HUES6 (cell line): ENCODE results near the gene AFAP1L2.

Experiments used
- H3K27ac ChIP-seq: 2 replicates; pipeline ENCODE4 v1.7.0; 2013; ENCODE audit warnings: low read depth, mild to moderate bottlenecking, low read length, inconsistent platforms
- H3K27me3 ChIP-seq: 2 replicates; pipeline ENCODE4 v1.6.1; 2013; ENCODE audit warnings: low read length; ENCODE audit not compliant: control insufficient read depth, insufficient read depth
- H3K36me3 ChIP-seq: 2 replicates; pipeline ENCODE4 v1.6.1; 2013; ENCODE audit warnings: low read length; ENCODE audit not compliant: control insufficient read depth, insufficient read depth
- H3K4me1 ChIP-seq: 2 replicates; pipeline ENCODE4 v1.6.1; 2013; ENCODE audit warnings: low read length; ENCODE audit not compliant: control insufficient read depth, insufficient read depth
- H3K4me3 ChIP-seq: 2 replicates; pipeline ENCODE4 v1.5.1; 2013; ENCODE audit warnings: low read depth, low read length
- H3K9ac ChIP-seq: one replicate; pipeline ENCODE4 v1.6.1; 2013; ENCODE audit warnings: mild to moderate bottlenecking, low read length
- H3K9me3 ChIP-seq: 2 replicates; pipeline ENCODE4 v1.6.1; 2013; ENCODE audit warnings: low read depth, low read length; ENCODE audit not compliant: control insufficient read depth, insufficient read depth

Gene AFAP1L2

DNA sequence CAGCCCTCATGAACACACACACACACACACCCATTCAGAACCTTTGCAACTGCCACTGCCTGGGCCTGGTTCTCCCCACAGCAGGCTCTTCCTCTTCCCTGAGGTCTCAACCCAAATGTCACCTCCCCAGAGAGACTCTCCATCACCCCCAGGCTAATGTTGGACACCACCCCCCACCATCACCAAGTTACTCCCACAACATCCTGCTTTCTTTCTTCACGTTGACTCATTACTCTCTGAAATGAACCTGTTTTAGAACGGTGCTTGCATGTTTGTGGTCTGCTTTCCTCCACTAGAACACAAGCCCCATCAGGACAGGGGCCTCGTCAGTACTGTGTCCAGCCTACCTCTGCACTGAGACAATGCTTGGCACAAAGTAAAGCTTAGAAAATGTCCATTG, 16.0 kb downstream of the AFAP1L2 start:
- Histone ChIP-seq H3K4me1 (peaks cover 14% of the 10 kb centered on the region; the same call in 1 of the 2 replicates), H3K27ac (no peak overlapping the region), H3K36me3 (no peaks in the 10 kb centered on the region), H3K27me3 (no peaks in the 10 kb centered on the region), H3K9ac (no peak overlapping the region), H3K4me3 (no peak overlapping the region), H3K9me3 (no peaks in the 10 kb centered on the region)

- peaks cover 9% of the 10 kb centered on the region; the same call in 1 of the 2 replicates for H3K4me1 ChIP-seq
- no peaks in the 10 kb centered on the region for H3K9me3 ChIP-seq
- H3K4me3 ChIP-seq: no peak overlapping the region
- no peaks in the 10 kb centered on the region for H3K27me3 ChIP-seq
- H3K9ac ChIP-seq: no peak overlapping the region
- H3K27ac ChIP-seq: no peak overlapping the region
- no peaks in the 10 kb centered on the region for H3K36me3 ChIP-seq
Measured at GRCh38 chr10:114387784-114388183, 16.5 kb downstream of the AFAP1L2 start.

DNA sequence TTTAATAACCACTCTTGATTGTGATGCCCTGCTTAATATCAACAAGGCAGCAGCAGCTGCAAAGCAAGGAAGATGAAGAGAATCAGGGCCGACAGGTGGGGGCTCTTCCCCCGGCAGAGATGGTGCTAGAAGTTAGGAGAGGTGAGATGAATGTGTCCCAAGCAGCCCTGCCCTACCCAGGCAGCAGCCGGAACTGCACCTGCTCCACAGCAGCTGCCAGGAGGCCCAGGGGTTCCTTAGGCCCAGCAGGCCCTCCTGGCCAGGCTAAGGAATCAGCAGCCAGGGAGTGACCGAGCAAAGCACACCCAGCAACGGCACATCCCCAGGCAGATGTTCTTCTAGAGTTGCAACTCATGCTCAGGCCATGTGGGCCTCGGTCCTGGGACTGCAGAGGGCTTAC, 17.9 kb downstream of the AFAP1L2 start:
- Histone ChIP-seq H3K27me3 (no peaks in the 10 kb centered on the region), H3K27ac (no peak overlapping the region), H3K4me1 (peaks cover 9% of the 10 kb centered on the region; the same call in 1 of the 2 replicates), H3K9ac (no peak overlapping the region), H3K4me3 (no peak overlapping the region), H3K36me3 (no peaks in the 10 kb centered on the region), H3K9me3 (no peaks in the 10 kb centered on the region)

DNA sequence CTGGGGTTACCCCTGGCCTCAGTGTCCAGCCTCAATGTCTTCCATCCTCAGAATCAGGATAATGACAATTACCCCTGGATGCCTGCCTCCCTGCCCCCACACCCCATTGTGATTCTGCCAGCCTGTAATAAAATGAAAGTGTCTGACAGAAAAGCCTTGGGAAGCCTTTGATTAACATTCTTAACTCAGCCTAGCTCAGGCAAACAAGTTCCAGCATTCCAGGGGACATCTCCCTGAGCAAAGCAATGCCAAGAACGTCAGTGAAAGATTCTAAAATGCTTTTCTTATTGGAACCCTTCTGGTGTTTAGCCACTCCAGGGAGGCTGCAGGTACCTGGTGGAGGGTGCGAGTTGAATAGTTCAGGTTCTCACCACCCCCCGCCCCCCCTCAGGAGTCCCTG, 18.7 kb downstream of the AFAP1L2 start:
- Histone ChIP-seq H3K9me3 (no peaks in the 10 kb centered on the region), H3K4me1 (peaks cover 9% of the 10 kb centered on the region; the same call in 1 of the 2 replicates), H3K27ac (no peak overlapping the region), H3K4me3 (no peak overlapping the region), H3K27me3 (no peaks in the 10 kb centered on the region), H3K36me3 (no peaks in the 10 kb centered on the region), H3K9ac (no peak overlapping the region)

GRCh38 chr10:114384601-114385000, 19.7 kb downstream of the AFAP1L2 start:
- Histone ChIP-seq H3K4me1 (peaks cover 9% of the 10 kb centered on the region; the same call in 1 of the 2 replicates), H3K27me3 (no peaks in the 10 kb centered on the region)

DNA sequence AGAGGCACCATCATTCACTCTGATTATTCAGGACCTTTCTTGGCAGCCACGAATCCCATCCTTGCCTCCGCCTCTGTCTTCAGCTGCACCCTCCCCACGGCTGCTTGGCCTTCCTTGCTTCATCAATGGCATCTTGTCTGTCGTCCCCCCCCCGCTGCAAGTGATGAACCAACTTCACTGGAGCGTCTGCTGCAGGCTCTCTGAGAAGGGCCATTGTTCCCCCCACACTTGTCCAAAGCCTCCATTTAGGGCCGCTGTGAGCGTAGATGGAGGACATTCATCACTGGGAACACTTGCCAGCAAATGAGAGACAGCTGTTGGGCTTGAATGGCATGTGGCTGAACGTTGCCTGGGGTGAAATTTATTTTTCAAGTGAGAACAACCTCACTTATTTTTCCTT, 20.1 kb downstream of the AFAP1L2 start:
- Histone ChIP-seq H3K9ac (no peak overlapping the region), H3K4me1 (peaks cover 9% of the 10 kb centered on the region; the same call in 1 of the 2 replicates), H3K36me3 (no peaks in the 10 kb centered on the region), H3K27me3 (no peaks in the 10 kb centered on the region), H3K27ac (no peak overlapping the region), H3K9me3 (no peaks in the 10 kb centered on the region), H3K4me3 (no peak overlapping the region)

More at GRCh38 chr10:114384601-114385000, 19.7 kb downstream of the AFAP1L2 start:
- Histone ChIP-seq H3K27ac (no peak overlapping the region), H3K9me3 (no peaks in the 10 kb centered on the region), H3K9ac (no peak overlapping the region), H3K4me3 (no peak overlapping the region), H3K36me3 (no peaks in the 10 kb centered on the region)

GRCh38 chr10:114380797-114381196, 23.5 kb downstream of the AFAP1L2 start:
- H3K27ac ChIP-seq: no peak overlapping the region
- no peaks in the 10 kb centered on the region for H3K36me3 ChIP-seq
- H3K4me1 ChIP-seq: peaks cover 7% of the 10 kb centered on the region; the same call in 1 of the 2 replicates
- H3K9ac ChIP-seq: no peak overlapping the region
- H3K9me3 ChIP-seq: no peaks in the 10 kb centered on the region
- no peaks in the 10 kb centered on the region for H3K27me3 ChIP-seq
- H3K4me3 ChIP-seq: no peak overlapping the region

DNA sequence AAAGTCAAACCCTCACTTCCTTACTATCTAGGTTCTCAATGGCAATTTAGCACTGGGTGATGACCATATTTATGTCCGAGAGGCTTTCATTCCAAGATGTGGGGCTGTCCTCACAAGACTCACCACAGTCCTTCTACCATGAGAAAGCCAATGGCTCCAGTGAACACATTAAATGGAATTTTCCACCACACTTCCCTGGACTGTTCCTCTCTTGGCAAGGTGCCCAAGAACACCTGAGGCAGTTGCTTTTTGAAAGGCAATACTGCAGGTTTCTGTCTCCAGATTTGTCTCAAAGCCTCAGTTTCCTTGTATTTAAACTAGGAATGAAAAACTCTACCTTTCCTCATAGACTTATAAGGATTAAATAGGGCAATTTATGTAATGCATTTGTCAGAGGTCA, 24.2 kb downstream of the AFAP1L2 start:
- Histone ChIP-seq H3K9ac (no peak overlapping the region), H3K4me1 (no peaks in the 10 kb centered on the region; the same call in 1 of the 2 replicates), H3K9me3 (no peaks in the 10 kb centered on the region), H3K27ac (no peak overlapping the region), H3K4me3 (no peak overlapping the region), H3K27me3 (no peaks in the 10 kb centered on the region), H3K36me3 (no peaks in the 10 kb centered on the region)

DNA sequence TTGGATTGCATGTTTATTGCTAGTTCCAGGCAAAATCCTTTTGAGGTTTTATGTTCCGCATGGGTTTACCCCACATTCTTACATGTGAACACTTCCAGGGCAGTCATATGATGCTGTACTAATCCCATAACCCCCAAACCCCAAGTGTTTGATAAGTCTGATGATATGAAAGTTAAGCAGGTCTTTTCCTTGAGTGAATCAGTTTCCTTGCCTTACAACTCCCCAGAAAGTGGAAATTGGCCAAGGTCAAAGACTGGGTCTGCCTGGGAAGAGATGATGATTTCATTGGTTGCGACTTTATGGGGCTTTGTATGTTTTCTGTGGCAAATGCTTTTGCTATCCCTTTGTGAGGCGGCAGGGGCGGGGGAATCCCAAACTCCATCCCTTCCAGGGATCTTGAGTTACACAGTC, 24.7 kb downstream of the AFAP1L2 start:
- Histone ChIP-seq H3K36me3 (no peaks in the 10 kb centered on the region), H3K4me1 (no peaks in the 10 kb centered on the region), H3K4me3 (no peak overlapping the region), H3K27me3 (no peaks in the 10 kb centered on the region), H3K9me3 (no peaks in the 10 kb centered on the region), H3K9ac (no peak overlapping the region), H3K27ac (no peak overlapping the region)

DNA sequence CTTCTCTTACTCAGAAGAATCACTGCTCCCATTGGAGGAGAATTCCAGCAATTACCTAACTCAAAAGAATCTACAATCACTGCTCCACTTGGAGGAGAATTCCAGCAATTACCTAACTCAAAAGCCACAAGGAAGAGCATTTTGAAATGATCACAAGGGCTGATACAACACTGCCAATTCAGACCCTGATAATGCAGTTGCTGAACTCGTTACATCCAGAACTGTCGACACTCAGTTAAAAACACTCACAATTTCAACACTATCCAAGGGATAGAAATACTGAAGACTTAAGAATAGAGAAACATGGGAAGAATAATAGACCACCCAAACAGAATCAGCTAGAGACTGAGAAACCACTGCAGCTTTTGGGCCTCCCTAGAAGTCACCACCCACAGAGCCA, 27.8 kb downstream of the AFAP1L2 start:
- Histone ChIP-seq H3K36me3 (no peaks in the 10 kb centered on the region), H3K27me3 (no peaks in the 10 kb centered on the region), H3K4me3 (no peak overlapping the region), H3K4me1 (peaks cover 10% of the 10 kb centered on the region; the same call in 1 of the 2 replicates), H3K9me3 (no peaks in the 10 kb centered on the region), H3K9ac (no peak overlapping the region), H3K27ac (no peak overlapping the region)

- H3K9me3 ChIP-seq: no peaks in the 10 kb centered on the region
- H3K9ac ChIP-seq: no peak overlapping the region
- H3K27me3 ChIP-seq: no peaks in the 10 kb centered on the region
- no peak overlapping the region for H3K27ac ChIP-seq
- H3K4me1 ChIP-seq: peaks cover 10% of the 10 kb centered on the region; the same call in 1 of the 2 replicates
- H3K36me3 ChIP-seq: no peaks in the 10 kb centered on the region
- H3K4me3 ChIP-seq: no peak overlapping the region
Measured at GRCh38 chr10:114375047-114375446, 29.3 kb downstream of the AFAP1L2 start.
